Measurements from ENCODE around the gene LRRC4C.

DNA sequence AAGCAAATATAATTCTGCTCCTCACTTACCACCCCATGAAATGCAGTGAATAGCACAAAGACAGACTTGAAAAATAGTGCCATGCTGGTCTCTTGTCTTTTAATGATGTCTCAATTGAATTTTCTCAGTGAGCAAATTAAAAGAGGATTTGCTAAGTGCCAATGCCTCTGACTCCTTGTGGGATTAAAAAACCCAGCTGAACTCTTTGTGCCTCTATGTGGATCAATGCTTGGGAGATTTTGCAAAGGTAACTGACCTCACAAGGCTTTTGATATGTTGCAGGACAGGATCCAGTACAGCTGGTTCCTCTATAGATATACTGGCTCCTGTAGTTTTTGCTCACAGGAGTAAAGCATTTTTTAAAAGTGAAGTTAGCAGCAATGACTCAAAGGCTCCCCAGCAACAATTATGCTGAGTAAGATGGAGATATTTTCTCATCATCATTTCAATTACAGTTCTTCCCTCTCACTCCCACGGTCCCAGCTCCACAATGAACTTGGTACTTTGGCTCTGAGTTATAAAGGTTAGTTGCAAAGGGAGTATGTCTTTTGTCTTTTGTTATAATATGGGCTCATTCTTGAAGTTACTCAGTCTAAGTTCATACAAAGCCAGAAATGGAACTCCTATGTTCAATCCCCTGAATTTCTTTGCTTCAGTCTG lies 471.5 kb downstream of the LRRC4C start:
- TF ChIP-seq POLR2AphosphoS5 (IDR thresholded peaks at IDR 0.05; ENCODE audit: low read depth, low read length): no peak
- no peak for TF ChIP-seq TAF1 (IDR thresholded peaks at IDR 0.05; ENCODE audit: borderline replicate concordance, low read depth, low read length)

Measured in GM12892 (cell line).